ENCODE results near the gene VCY. TPM values are rescaled to one million over a fixed set of nuclear protein-coding genes. Genes with fewer than 3 reads are reported as not detected.
"Not testable (repeated sequence)": the region's sequence is repeated elsewhere in the genome, so short reads cannot be mapped to it uniquely, and the experiment has no call there.

Gene VCY
- total RNA-seq (2021): not detected in 2 replicates
- not detected for Bru-seq, nascent RNA
- BruChase-seq, experiment 1, labeled RNA remaining after a 2-hour chase: not detected
- not detected for BruChase-seq, experiment 2, labeled RNA remaining after a 6-hour chase
- long read RNA-seq: 0 reads

DNA sequence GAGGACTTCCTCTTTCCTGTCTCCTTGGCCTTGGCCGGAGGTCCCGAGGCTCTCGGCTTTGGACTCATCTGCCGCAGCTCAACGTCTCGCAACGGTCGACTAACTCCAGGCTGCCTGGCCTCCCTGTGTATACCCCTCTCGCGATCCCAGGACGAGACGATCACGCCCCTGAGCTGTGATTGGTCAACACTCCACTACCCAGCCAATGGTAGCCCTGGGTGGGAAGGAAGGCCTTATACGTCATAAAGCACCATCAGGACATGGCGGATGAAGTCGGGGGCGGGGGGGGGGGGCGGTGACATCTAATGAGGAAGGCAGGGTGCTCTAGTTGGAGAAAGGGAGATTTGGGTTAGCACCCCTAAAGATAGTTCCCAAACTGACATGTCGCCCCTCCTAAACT, at the start of gene VCY:
Gene VCY (minus strand): TSS at position 101 of the 400 bp plus-strand sequence. CDS start 33 bp downstream, at position 68.
- BruUV-seq (replicated peaks); intact Hi-C loops (cut with micrococcal nuclease; ENCODE audit: unreplicated experiment): not testable (repeated sequence)

DNA sequence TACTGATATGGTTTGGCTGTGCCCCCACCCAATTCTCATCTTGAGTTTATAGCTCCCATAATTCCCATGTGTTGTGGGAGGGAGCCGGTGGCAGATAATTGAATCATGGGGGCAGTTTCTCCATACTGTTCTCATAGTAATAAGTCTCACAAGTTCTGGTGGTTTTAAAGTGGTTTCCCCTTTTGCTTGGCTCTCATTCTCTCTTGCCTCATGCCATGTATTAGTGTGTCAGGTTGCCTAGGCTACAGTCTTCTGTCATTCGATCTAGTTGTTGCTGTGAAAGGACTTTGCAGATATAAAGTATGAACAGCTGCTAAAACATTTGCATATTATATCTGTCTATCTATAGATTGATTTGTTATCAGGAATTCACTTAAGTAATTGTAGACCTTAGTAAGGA, 44.1 kb upstream of the VCY start:
- intact Hi-C loops (cut with micrococcal nuclease; ENCODE audit: unreplicated experiment); H3K4me3 ChIP-seq (ENCODE audit: low read depth, low read length, poor library complexity, severe bottlenecking); POLR2A ChIA-PET (ENCODE audit: low non-redundant PET); DNase-seq (ENCODE audit: low spot score); H3K27ac ChIP-seq (ENCODE audit: low read depth, low read length, poor library complexity, severe bottlenecking); H3K4me1 ChIP-seq (ENCODE audit: insufficient read depth, low read length, poor library complexity, severe bottlenecking); H3K9me3 ChIP-seq (ENCODE audit: low read depth, low read length, poor library complexity, severe bottlenecking); H3K36me3 ChIP-seq (ENCODE audit: insufficient read depth, low read length, poor library complexity, severe bottlenecking); BruUV-seq (replicated peaks); CTCF ChIA-PET; H3K27me3 ChIP-seq (replicated peaks; ENCODE audit: insufficient read depth, low read depth, low read length, poor library complexity): not testable (repeated sequence)

More for the DNA sequence above, at the start of gene VCY:
- POLR2A ChIA-PET (ENCODE audit: low non-redundant PET); DNase-seq (ENCODE audit: low spot score); H3K36me3 ChIP-seq (ENCODE audit: insufficient read depth, low read length, poor library complexity, severe bottlenecking); H3K9me3 ChIP-seq (ENCODE audit: low read depth, low read length, poor library complexity, severe bottlenecking); H3K27me3 ChIP-seq (replicated peaks; ENCODE audit: insufficient read depth, low read depth, low read length, poor library complexity); H3K4me1 ChIP-seq (ENCODE audit: insufficient read depth, low read length, poor library complexity, severe bottlenecking); CTCF ChIA-PET; H3K27ac ChIP-seq (ENCODE audit: low read depth, low read length, poor library complexity, severe bottlenecking); H3K4me3 ChIP-seq (ENCODE audit: low read depth, low read length, poor library complexity, severe bottlenecking): not testable (repeated sequence)

DNA sequence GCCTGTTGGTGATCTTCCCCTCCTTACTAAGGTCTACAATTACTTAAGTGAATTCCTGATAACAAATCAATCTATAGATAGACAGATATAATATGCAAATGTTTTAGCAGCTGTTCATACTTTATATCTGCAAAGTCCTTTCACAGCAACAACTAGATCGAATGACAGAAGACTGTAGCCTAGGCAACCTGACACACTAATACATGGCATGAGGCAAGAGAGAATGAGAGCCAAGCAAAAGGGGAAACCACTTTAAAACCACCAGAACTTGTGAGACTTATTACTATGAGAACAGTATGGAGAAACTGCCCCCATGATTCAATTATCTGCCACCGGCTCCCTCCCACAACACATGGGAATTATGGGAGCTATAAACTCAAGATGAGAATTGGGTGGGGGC, 25.6 kb upstream of the VCY start:
- H3K9me3 ChIP-seq (ENCODE audit: low read depth, low read length, poor library complexity, severe bottlenecking); BruUV-seq (replicated peaks); H3K27me3 ChIP-seq (replicated peaks; ENCODE audit: insufficient read depth, low read depth, low read length, poor library complexity); POLR2A ChIA-PET (ENCODE audit: low non-redundant PET); intact Hi-C loops (cut with micrococcal nuclease; ENCODE audit: unreplicated experiment); H3K4me1 ChIP-seq (ENCODE audit: insufficient read depth, low read length, poor library complexity, severe bottlenecking); H3K36me3 ChIP-seq (ENCODE audit: insufficient read depth, low read length, poor library complexity, severe bottlenecking); CTCF ChIA-PET; DNase-seq (ENCODE audit: low spot score); H3K4me3 ChIP-seq (ENCODE audit: low read depth, low read length, poor library complexity, severe bottlenecking); H3K27ac ChIP-seq (ENCODE audit: low read depth, low read length, poor library complexity, severe bottlenecking): not testable (repeated sequence)

DNA sequence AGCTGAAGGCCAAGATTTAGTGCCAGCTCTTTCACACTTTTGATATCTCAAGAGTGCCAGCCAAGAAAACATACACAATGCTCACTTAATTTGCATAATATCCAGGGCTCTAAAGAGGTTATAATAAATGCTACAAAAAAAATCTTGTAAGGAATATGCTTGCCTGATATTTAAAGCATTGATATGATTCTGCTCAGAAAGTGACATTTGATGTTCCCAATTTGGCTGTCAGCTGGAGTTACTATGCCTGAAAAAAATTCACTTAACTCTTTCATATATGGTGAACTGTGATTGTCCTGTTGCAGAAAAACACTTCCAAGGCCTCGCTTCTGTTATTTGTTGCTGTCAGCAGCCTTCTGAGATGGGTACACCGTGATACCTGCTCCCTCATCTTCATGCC, 43.9 kb downstream of the VCY start:
- H3K9me3 ChIP-seq (ENCODE audit: low read depth, low read length, poor library complexity, severe bottlenecking); CTCF ChIA-PET; intact Hi-C loops (cut with micrococcal nuclease; ENCODE audit: unreplicated experiment); DNase-seq (ENCODE audit: low spot score); H3K36me3 ChIP-seq (ENCODE audit: insufficient read depth, low read length, poor library complexity, severe bottlenecking); H3K27me3 ChIP-seq (replicated peaks; ENCODE audit: insufficient read depth, low read depth, low read length, poor library complexity); H3K4me1 ChIP-seq (ENCODE audit: insufficient read depth, low read length, poor library complexity, severe bottlenecking); BruUV-seq (replicated peaks); H3K4me3 ChIP-seq (ENCODE audit: low read depth, low read length, poor library complexity, severe bottlenecking); POLR2A ChIA-PET (ENCODE audit: low non-redundant PET); H3K27ac ChIP-seq (ENCODE audit: low read depth, low read length, poor library complexity, severe bottlenecking): not testable (repeated sequence)

Other genes starting within 250 kb of the VCY start
- gene VCY1B, start 69.8 kb upstream of the VCY start, total RNA-seq (2021): not detected in 2 replicates